Thymus (tissue), 11 donors: ENCODE measurements around the gene PSENEN. TPM values are rescaled to one million over a fixed set of nuclear protein-coding genes. Genes with fewer than 3 reads are reported as not detected.
"Not testable (repeated sequence)": the region's sequence is repeated elsewhere in the genome, so short reads cannot be mapped to it uniquely, and the experiment has no call there.

ENCODE experiments used
- DNase-seq, 9 donors: peaks; one replicate each; pipeline ENCODE4 v3.0.0-alpha.2; 2013; ENCODE audit warnings: low spot score in 9 of 9, low read depth in 6 of 9, missing footprints in 1 of 9
- H3K27ac ChIP-seq, 2 donors: one replicate each; pipeline ENCODE4 v1.5.1; 2013; ENCODE audit warnings: control low read depth in 1 of 2, low read depth in 1 of 2, low read length in 1 of 2, mild to moderate bottlenecking in 1 of 2, moderate library complexity in 1 of 2
- H3K27me3 ChIP-seq, 2 donors: one replicate each; pipeline ENCODE4 v1.5.1; 2013; ENCODE audit warnings: low read length in 1 of 2; ENCODE audit not compliant: control insufficient read depth in 2 of 2, insufficient read depth in 1 of 2
- H3K36me3 ChIP-seq, 2 donors: one replicate each; pipeline ENCODE4 v1.5.1; 2013; ENCODE audit warnings: low read length in 1 of 2, mild to moderate bottlenecking in 1 of 2, moderate library complexity in 1 of 2; ENCODE audit not compliant: control insufficient read depth in 2 of 2, insufficient read depth in 2 of 2
- H3K4me1 ChIP-seq, 2 donors: one replicate each; pipeline ENCODE4 v1.5.1; 2013; ENCODE audit warnings: low read length in 2 of 2; ENCODE audit not compliant: control insufficient read depth in 2 of 2, insufficient read depth in 2 of 2
- H3K4me3 ChIP-seq, 2 donors: one replicate each; pipeline ENCODE4 v1.5.1; 2013; ENCODE audit warnings: low read length in 2 of 2, control low read depth in 1 of 2, mild to moderate bottlenecking in 1 of 2
- H3K9me3 ChIP-seq, 2 donors: one replicate each; pipeline ENCODE4 v1.5.1; 2013; ENCODE audit warnings: low read length in 1 of 2, mild to moderate bottlenecking in 1 of 2; ENCODE audit not compliant: control insufficient read depth in 2 of 2, insufficient read depth in 1 of 2
- WGBS: extraction: QIAGEN DNeasy Blood & Tissue Kit; methylation state at CpG from one replicate; pipeline ENCODE4 v1.1.7; 2013; 5-methylcytosine and 5-hydroxymethylcytosine counted together
- polyA plus RNA-seq: library from polyadenylated mRNA; stranded (reverse); fragments of 200-250 nt; gene quantifications from one replicate; pipeline ENCODE4 v1.2.3, GENCODE V29; 2013
- total RNA-seq: library from RNA; stranded (reverse); fragments of 120-200 nt; gene quantifications from one replicate; pipeline ENCODE4 v1.2.4, GENCODE V29; 2013
- donor health status: healthy.

PSENEN gene
- total and polyA plus RNA-seq, 2 donors = 65.1 to 104 TPM

GRCh38 chr19:35722897-35723296, 22.6 kb upstream of the PSENEN start:
- no peak overlapping the region for H3K4me3 ChIP-seq
- DNase-seq = no peak
- H3K4me1 ChIP-seq = peaks cover 10 to 12% of the 10 kb centered on the region in 2 donors
- WGBS = 96% methylated on average over 16 of the region's 16 CpGs
- H3K9me3 ChIP-seq = peaks cover 0 to 1% of the 10 kb centered on the region in 2 donors
- peaks cover 75 to 86% of the 10 kb centered on the region in 2 donors for H3K36me3 ChIP-seq
- no peak overlapping the region for H3K27ac ChIP-seq
- H3K27me3 ChIP-seq = no peaks in the 10 kb centered on the region

- Histone ChIP-seq H3K27me3 (no peaks in the 10 kb centered on the region), H3K4me3 (no peak overlapping the region), H3K27ac (no peak overlapping the region), H3K9me3 (peaks cover 0 to 1% of the 10 kb centered on the region in 2 donors), H3K36me3 (peaks cover 81 to 94% of the 10 kb centered on the region in 2 donors), H3K4me1 (peaks cover 9 to 11% of the 10 kb centered on the region in 2 donors)
- no peak for DNase-seq
- WGBS = over 99% methylated on average over 24 of the region's 24 CpGs
These were observed 21.8 kb upstream of the PSENEN start for GRCh38 chr19:35723671-35724070.

DNA sequence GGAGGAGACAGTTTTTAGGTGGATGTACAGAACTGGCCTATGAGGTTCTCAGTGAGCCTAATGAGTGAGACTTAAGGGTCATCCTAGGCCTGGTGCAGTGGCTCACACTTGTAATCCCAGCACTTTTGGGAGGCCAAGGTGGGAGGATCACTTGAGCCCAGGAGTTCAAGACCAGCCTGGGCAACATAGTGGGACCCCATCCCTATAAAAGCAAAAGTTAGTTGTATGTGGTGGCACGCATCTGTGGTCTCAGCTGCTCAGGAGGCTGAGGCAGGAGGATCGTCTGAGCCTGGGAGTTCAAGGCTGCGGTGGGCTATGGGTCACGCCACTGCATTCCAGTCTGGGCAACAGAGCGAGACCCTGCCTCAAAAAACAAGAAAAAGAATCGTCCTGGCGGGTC, 21.3 kb upstream of the PSENEN start:
- H3K4me1 ChIP-seq, H3K4me3 ChIP-seq, H3K27me3 ChIP-seq, H3K9me3 ChIP-seq, H3K27ac ChIP-seq, DNase-seq: not testable (repeated sequence)
- peaks cover 86 to 98% of the 10 kb centered on the region in 2 donors for H3K36me3 ChIP-seq
- WGBS = 99% methylated on average over 7 of the region's 7 CpGs

- peaks cover under 1 to 2% of the 10 kb centered on the region in 2 donors for H3K4me1 ChIP-seq
- no peak for DNase-seq
- no peak overlapping the region for H3K4me3 ChIP-seq
- WGBS = 98% methylated on average over 12 of the region's 12 CpGs
- no peak overlapping the region for H3K27ac ChIP-seq
- H3K27me3 ChIP-seq = no peaks in the 10 kb centered on the region
- H3K36me3 ChIP-seq = peaks cover 88 to 100% of the 10 kb centered on the region in 2 donors
- peaks cover 0 to 1% of the 10 kb centered on the region in 2 donors for H3K9me3 ChIP-seq
These were observed 20.9 kb upstream of the PSENEN start for GRCh38 chr19:35724560-35724959.

DNA sequence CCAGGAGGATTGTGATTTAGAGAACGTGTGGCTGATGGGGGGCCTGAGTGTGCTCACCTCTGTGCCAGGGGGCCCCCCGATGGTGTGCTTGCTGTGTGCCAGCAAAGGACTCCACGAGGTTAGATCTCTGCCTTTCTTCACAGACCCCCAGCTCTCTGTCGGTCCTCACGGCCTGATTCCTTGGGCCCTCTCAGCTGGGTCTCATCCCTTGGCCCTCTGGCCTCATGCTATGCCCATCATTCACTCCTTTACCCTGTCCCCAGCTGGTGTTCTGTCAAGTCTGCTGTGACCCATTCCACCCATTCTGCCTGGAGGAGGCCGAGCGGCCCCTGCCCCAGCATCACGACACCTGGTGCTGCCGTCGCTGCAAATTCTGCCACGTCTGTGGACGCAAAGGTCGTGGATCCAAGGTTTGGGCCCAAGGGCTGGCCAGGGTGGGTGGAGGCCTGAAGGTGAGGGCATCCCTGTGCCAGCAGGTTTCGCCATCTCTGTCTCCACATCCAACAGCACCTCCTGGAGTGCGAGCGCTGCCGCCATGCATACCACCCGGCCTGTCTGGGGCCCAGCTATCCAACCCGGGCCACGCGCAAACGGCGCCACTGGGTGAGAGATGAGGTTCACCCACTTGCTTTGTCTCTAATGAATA, 20.1 kb upstream of the PSENEN start:
- Histone ChIP-seq H3K36me3 (peaks cover 91 to 100% of the 10 kb centered on the region in 2 donors), H3K27ac (no peak overlapping the region), H3K4me3 (no peak overlapping the region), H3K27me3 (no peaks in the 10 kb centered on the region), H3K9me3 (peaks cover 0 to 1% of the 10 kb centered on the region in 2 donors), H3K4me1 (no peaks in the 10 kb centered on the region)
- DNase-seq = no peak
- WGBS = 98% methylated on average over 23 of the region's 23 CpGs

DNA sequence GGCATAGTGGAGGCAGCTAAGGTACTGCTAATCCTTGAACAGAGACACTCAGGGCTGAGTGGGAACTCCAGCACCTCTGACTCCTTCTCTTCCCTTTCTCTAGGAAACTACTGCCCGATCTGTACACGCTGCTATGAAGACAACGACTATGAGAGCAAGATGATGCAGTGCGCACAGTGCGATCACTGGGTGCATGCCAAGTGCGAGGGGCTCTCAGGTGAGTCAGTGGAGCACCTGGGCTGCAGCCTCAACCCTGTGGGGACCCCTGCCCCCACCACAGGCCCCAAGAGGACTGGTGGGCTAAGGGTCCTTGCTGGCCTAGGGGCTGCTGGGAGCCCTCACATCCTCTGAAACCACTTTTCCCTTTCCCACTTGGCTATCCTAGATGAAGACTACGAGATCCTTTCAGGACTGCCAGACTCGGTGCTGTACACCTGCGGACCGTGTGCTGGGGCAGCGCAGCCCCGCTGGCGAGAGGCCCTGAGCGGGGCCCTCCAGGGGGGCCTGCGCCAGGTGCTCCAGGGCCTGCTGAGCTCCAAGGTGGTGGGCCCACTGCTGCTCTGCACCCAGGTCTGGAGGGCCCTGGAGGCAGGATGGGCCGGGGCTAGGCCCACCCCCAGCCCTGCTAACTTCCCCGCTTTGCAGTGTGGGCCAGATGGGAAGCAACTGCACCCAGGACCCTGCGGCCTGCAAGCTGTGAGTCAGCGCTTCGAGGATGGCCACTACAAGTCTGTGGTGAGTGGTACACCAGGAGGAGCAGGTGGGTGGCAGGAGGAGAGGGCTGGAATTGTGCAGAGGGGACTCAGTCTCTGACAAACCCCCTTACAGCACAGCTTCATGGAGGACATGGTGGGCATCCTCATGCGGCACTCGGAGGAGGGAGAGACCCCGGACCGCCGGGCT, 18.1 kb upstream of the PSENEN start:
- WGBS = 98% methylated on average over 25 of the region's 25 CpGs
- Histone ChIP-seq H3K4me3 (no peak overlapping the region), H3K36me3 (peaks cover 96 to 100% of the 10 kb centered on the region in 2 donors), H3K27ac (no peak overlapping the region), H3K9me3 (no peaks in the 10 kb centered on the region), H3K27me3 (no peaks in the 10 kb centered on the region), H3K4me1 (no peaks in the 10 kb centered on the region)
- DNase-seq = no peak

DNA sequence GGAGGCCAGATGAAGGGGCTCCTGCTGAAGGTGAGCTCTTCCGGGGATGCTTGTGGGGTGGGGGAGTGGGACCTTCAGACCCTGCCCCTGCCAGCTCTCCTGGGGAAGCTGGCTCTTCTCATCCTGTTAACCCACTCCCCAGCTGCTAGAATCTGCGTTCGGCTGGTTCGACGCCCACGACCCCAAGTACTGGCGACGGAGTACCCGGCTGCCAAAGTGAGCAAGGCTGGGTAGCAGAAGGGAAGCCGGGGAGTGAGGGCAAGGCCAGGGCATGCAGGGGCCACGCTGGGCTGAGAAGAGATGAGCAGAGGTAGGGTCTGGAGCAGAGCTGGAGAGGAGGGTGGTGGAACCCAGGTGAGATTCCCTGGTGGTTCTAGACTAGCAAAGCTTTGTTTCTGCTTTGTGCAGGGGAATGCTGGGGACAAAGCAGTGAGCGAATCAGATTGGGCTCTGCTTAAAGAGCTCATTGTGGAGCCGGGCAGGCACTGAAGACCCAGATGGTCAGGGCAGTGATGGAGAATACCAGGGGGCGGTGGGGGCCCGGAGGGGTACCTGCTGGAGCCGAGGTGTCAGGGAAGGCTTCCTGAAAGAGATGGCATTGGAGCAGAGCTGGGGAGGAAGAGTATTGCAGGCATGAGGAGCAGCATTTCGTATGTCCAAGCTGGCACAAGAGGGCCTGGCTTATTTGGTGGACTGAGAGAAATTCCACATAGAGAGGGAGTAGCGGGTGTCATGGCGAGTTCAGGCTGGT, 17.3 kb upstream of the PSENEN start:
- H3K27ac ChIP-seq = no peak overlapping the region
- H3K36me3 ChIP-seq = peaks cover 94 to 100% of the 10 kb centered on the region in 2 donors
- H3K4me1 ChIP-seq = no peaks in the 10 kb centered on the region
- no peak for DNase-seq
- H3K4me3 ChIP-seq = no peak overlapping the region
- 97% methylated on average over 19 of the region's 19 CpGs for WGBS
- no peaks in the 10 kb centered on the region for H3K27me3 ChIP-seq
- no peaks in the 10 kb centered on the region for H3K9me3 ChIP-seq

GRCh38 chr19:35729021-35729420, 16.4 kb upstream of the PSENEN start:
- H3K36me3 ChIP-seq = peaks cover 89 to 100% of the 10 kb centered on the region in 2 donors
- 97% methylated on average over 18 of the region's 18 CpGs for WGBS
- no peak overlapping the region for H3K27ac ChIP-seq
- H3K4me3 ChIP-seq = no peak overlapping the region
- no peaks in the 10 kb centered on the region for H3K9me3 ChIP-seq
- no peaks in the 10 kb centered on the region for H3K27me3 ChIP-seq
- no peaks in the 10 kb centered on the region for H3K4me1 ChIP-seq
- DNase-seq = no peak
